SK-N-SH treated with all-trans-retinoic acid at 6 μM for 48 hours (cell line): ENCODE results near the gene CAD.
A peak's percentile ranks its signal among the peaks of the same experiment; 100 is the strongest.

Experiments used
- ATAC-seq: fragments of 200-7000 bp; cut with Tn5 transposase; 3 replicates; pipeline ENCODE4 v1.9.1; 2020; ENCODE audit warnings: mild to moderate bottlenecking, moderate library complexity
- ARNTL ChIP-seq: fragments of 450-650 bp; formaldehyde crosslinking; IDR thresholded peaks from 2 replicates; pipeline ENCODE4 v1.5.0; 2020; ENCODE audit warnings: low read depth, mild to moderate bottlenecking, moderate library complexity, borderline replicate concordance
- BACH2 ChIP-seq: fragments of 250-450 bp; sonication (Bioruptor Pico); IDR thresholded peaks from 2 replicates; pipeline ENCODE4 v1.9.0; 2021; ENCODE audit warnings: mild to moderate bottlenecking, borderline replicate concordance
- CSDC2 ChIP-seq: fragments of 250-450 bp; sonication (Bioruptor Pico); IDR thresholded peaks from 2 replicates; pipeline ENCODE4 v1.5.0; 2020; ENCODE audit warnings: mild to moderate bottlenecking, moderate library complexity
- ESRRG ChIP-seq: fragments of 250-450 bp; sonication (Bioruptor Pico); IDR thresholded peaks from 2 replicates; pipeline ENCODE4 v1.6.1; 2021; ENCODE audit warnings: mild to moderate bottlenecking
- GLIS3 ChIP-seq: fragments of 250-450 bp; sonication (Bioruptor Pico); IDR thresholded peaks from 2 replicates; pipeline ENCODE4 v1.5.0; 2020; ENCODE audit warnings: mild to moderate bottlenecking, moderate library complexity
- ISL1 ChIP-seq: fragments of 250-450 bp; sonication (Bioruptor Pico); IDR thresholded peaks from 2 replicates; pipeline ENCODE4 v2.1.2; 2022; ENCODE audit warnings: mild to moderate bottlenecking, moderate library complexity
- PPARA ChIP-seq: fragments of 250-450 bp; sonication (Bioruptor Pico); IDR thresholded peaks from 2 replicates; pipeline ENCODE4 v1.5.0; 2020; ENCODE audit warnings: mild to moderate bottlenecking, borderline replicate concordance
- RARB ChIP-seq: fragments of 250-450 bp; sonication (Bioruptor Pico); IDR thresholded peaks from 2 replicates; pipeline ENCODE4 v1.8.0; 2021; ENCODE audit warnings: mild to moderate bottlenecking, moderate library complexity
- SNAI2 ChIP-seq: fragments of 250-450 bp; sonication (Bioruptor Pico); IDR thresholded peaks from 2 replicates; pipeline ENCODE4 v1.5.0; 2020; ENCODE audit warnings: mild to moderate bottlenecking, moderate library complexity
- ZFP3 ChIP-seq: fragments of 250-450 bp; sonication (Bioruptor Pico); IDR thresholded peaks from 2 replicates; pipeline ENCODE4 v1.5.0; 2020; ENCODE audit warnings: mild to moderate bottlenecking, moderate library complexity
- ZFP30 ChIP-seq: fragments of 450-650 bp; formaldehyde crosslinking; IDR thresholded peaks from 2 replicates; pipeline ENCODE4 v1.5.0; 2022; ENCODE audit warnings: mild to moderate bottlenecking, moderate library complexity
- ZNF565 ChIP-seq: fragments of 450-650 bp; formaldehyde crosslinking; conservative IDR thresholded peaks from 2 replicates; pipeline ENCODE4 v1.5.0; 2020; ENCODE audit warnings: low read depth, mild to moderate bottlenecking, moderate library complexity
- ZNF70 ChIP-seq: fragments of 450-650 bp; formaldehyde crosslinking; IDR thresholded peaks from 2 replicates; pipeline ENCODE4 v1.5.0; 2020; ENCODE audit warnings: mild to moderate bottlenecking, moderate library complexity
- ZNF8 ChIP-seq: fragments of 450-650 bp; formaldehyde crosslinking; IDR thresholded peaks from 2 replicates; pipeline ENCODE4 v1.5.0; 2020; ENCODE audit warnings: mild to moderate bottlenecking, moderate library complexity
- TF ChIP-seq, protein P1 (sequence below): fragments of 250-450 bp; sonication (Bioruptor Pico); IDR thresholded peaks from 2 replicates; pipeline ENCODE4 v1.5.1; 2020; ENCODE audit warnings: low read depth, mild to moderate bottlenecking, moderate library complexity
- TF ChIP-seq, protein P2 (sequence below): fragments of 250-450 bp; sonication (Bioruptor Pico); IDR thresholded peaks from 2 replicates; pipeline ENCODE4 v1.5.1; 2021; ENCODE audit warnings: mild to moderate bottlenecking, moderate library complexity
- TF ChIP-seq, protein P3 (sequence below): fragments of 250-450 bp; sonication (Bioruptor Pico); IDR thresholded peaks from 2 replicates; pipeline ENCODE4 v1.8.0; 2021; ENCODE audit warnings: low read depth, mild to moderate bottlenecking, moderate library complexity, borderline replicate concordance

The CAD gene

DNA sequence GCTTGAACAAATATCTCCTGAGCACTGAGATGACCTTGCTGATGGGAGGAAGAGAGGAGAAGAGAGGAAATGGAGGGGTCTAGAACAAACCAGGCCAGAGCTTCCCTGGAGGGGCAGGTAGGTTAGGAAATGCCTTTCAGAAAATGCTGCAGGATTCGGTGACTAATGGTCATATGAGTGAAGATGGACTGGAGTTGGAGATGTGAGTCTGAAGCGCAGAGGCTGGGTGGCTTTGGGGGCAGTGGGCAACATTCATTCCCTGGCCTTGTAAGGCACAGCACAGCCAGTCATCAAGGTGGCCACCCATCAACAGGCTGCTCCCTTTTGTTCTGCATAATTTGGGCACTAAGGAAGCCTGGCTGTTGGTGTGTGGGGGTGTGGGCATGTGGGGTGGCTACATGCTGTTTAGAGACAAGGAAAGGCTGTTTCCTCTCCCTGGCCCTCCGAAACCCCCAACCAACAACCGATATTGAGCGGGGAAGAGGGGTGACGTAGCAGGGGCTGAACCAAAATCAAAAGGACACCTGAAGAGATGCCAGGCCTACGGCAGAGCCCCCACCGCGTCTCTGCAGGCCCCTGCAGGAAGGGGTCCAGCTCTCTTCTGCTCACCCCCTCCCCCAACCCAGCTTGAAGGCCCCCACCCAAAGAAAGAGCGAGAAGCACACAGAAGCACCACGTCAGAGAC, 44.2 kb downstream of the CAD start (continued):
- TF ChIP-seq SNAI2 (CRISPR knock-in tag), result no peak
- TF ChIP-seq, all 23 proteins: peak for 0

DNA sequence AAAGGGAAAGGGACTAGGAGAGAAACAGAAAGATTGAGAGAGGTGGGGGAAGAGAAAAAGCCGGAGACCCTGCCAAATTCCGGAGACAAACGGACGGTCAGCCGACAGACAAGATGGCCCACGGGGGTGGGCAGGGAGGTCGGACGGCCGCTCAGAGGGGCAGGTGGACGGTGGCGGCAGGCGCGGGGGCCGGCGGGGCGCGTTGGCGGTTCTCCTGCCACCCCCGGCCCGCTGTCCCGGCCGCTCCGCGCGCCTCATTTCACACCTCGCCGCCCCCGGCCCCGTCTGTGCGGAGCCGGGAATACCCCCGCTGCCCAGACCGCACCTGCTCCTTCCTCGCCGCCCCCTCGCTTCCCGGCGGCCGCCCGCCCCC, 44.7 kb downstream of the CAD start:
- no peak for ATAC-seq
- TF ChIP-seq, protein P1, sequence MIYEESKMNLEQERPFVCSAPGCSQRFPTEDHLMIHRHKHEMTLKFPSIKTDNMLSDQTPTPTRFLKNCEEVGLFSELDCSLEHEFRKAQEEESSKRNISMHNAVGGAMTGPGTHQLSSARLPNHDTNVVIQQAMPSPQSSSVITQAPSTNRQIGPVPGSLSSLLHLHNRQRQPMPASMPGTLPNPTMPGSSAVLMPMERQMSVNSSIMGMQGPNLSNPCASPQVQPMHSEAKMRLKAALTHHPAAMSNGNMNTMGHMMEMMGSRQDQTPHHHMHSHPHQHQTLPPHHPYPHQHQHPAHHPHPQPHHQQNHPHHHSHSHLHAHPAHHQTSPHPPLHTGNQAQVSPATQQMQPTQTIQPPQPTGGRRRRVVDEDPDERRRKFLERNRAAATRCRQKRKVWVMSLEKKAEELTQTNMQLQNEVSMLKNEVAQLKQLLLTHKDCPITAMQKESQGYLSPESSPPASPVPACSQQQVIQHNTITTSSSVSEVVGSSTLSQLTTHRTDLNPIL (CRISPR knock-in tag), result no peak
- TF ChIP-seq ZFP3 (no peak), ZNF8 (CRISPR knock-in tag) (no peak), RARB (no peak), ZFP30 (CRISPR knock-in tag) (no peak), CSDC2 (CRISPR knock-in tag) (no peak), GLIS3 (CRISPR knock-in tag) (no peak), ZNF565 (CRISPR knock-in tag) (no peak), SNAI2 (CRISPR knock-in tag) (no peak), ARNTL (no peak), PPARA (CRISPR knock-in tag) (no peak), ZNF70 (CRISPR knock-in tag) (no peak), ESRRG (CRISPR knock-in tag) (no peak), ISL1 (CRISPR knock-in tag) (no peak)
- TF ChIP-seq, protein P2, sequence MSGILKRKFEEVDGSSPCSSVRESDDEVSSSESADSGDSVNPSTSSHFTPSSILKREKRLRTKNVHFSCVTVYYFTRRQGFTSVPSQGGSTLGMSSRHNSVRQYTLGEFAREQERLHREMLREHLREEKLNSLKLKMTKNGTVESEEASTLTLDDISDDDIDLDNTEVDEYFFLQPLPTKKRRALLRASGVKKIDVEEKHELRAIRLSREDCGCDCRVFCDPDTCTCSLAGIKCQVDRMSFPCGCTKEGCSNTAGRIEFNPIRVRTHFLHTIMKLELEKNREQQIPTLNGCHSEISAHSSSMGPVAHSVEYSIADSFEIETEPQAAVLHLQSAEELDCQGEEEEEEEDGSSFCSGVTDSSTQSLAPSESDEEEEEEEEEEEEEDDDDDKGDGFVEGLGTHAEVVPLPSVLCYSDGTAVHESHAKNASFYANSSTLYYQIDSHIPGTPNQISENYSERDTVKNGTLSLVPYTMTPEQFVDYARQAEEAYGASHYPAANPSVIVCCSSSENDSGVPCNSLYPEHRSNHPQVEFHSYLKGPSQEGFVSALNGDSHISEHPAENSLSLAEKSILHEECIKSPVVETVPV (CRISPR knock-in tag), result no peak
- TF ChIP-seq, protein P3, sequence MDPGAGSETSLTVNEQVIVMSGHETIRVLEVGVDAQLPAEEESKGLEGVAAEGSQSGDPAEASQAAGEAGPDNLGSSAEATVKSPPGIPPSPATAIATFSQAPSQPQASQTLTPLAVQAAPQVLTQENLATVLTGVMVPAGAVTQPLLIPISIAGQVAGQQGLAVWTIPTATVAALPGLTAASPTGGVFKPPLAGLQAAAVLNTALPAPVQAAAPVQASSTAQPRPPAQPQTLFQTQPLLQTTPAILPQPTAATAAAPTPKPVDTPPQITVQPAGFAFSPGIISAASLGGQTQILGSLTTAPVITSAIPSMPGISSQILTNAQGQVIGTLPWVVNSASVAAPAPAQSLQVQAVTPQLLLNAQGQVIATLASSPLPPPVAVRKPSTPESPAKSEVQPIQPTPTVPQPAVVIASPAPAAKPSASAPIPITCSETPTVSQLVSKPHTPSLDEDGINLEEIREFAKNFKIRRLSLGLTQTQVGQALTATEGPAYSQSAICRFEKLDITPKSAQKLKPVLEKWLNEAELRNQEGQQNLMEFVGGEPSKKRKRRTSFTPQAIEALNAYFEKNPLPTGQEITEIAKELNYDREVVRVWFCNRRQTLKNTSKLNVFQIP (CRISPR knock-in tag), result no peak

DNA sequence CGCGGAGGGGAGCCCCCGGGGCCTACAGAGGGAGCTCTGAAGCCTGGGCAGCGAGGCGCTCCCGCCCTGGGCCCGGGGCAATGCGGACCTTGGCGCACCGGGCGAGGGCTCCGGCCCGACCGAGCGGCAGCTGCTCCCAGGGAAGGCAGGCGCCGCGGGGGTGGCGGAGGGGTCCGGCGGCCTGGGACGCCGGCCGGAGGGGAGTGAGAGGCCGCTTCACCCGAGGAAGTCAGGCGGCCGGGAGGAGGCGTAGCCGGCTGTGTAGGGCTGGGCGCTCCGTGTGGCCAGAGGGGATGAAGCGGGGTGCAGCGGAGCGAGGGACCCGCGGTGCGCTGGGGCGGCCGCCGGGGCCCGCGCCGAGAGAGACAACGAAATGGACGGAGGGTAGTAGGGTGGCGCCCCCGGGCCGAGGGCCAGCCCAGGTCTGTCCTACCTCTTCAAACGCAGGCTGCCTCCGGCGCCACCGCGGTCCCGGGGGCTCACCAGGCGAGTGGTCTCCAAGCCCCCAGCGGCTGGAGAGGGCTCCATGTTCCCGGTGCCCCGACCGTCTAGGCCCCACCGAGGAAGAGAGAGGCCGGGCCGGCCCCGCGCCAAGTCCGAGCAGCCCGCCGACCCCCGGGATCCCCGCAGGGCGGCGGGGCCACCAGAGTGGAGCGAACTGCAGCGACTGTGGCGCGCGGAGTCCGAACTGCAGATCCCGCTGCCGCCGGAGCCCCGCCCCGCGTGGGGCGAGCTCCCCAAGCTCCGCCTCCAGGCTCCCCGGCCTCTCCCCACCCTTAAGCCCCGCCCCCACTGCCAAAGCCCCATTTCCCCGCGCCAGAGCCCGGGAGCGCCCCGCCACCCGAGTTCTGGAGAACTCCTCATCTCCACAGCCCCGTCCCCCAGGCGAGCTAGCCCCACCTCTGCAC, 45.5 kb downstream of the CAD start, which contains the start of gene SLC30A3:
Gene SLC30A3 (minus strand): TSS at position 669 of the 908 bp plus-strand sequence. CDS start 141 bp downstream, at position 528.
- TF ChIP-seq, protein P1 (CRISPR knock-in tag), result no peak
- TF ChIP-seq ZFP30 (CRISPR knock-in tag) (no peak), GLIS3 (CRISPR knock-in tag) (no peak), BACH2 (CRISPR knock-in tag) (no peak), ISL1 (CRISPR knock-in tag) (no peak), ZNF8 (CRISPR knock-in tag) (no peak)
- TF ChIP-seq, protein P2 (CRISPR knock-in tag), result no peak
- TF ChIP-seq, protein P3 (CRISPR knock-in tag), result no peak
- ATAC-seq, result peak; percentile 71
